GM18505 (cell line): ENCODE measurements around the gene DOK4.
"Not testable (repeated sequence)": the region's sequence is repeated elsewhere in the genome, so short reads cannot be mapped to it uniquely, and the experiment has no call there.

ENCODE experiments used
- ATAC-seq: cut with Tn5 transposase; IDR thresholded peaks from one replicate; pipeline ENCODE4 v1.9.1; 2021; ENCODE audit not compliant: unreplicated experiment
- POLR2A ChIP-seq: IDR thresholded peaks from 4 replicates; pipeline ENCODE4 v1.6.1; 2011; ENCODE audit warnings: borderline replicate concordance; ENCODE audit not compliant: insufficient read depth, insufficient read length; ENCODE audit errors: extremely low read depth

Gene DOK4

GRCh38 chr16:57445510-57445909 lies 40.8 kb downstream of the DOK4 start:
- no peak for ATAC-seq
- TF ChIP-seq POLR2A: no peak

GRCh38 chr16:57444711-57445110 lies 41.6 kb downstream of the DOK4 start:
- ATAC-seq: no peak
- TF ChIP-seq POLR2A: no peak

DNA sequence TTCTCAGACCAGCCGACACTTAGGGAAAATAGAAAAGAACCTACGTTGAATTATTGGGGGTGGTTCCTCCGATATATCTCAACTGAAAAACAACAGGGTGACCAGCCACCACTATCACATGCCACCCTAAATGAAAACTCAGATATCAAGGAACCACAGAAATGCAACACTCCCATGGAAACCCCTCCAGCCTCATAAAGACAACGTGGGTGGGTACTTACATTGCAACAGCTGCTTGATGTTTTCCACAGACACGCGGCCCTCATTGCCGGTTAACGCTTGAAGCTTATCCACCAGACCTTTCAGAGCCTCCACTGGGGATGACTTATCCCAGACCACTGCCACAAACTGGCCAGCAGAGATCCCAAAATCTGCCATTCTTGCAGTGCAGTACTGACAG lies 45.7 kb downstream of the DOK4 start:
- not testable (repeated sequence) for ATAC-seq

DNA sequence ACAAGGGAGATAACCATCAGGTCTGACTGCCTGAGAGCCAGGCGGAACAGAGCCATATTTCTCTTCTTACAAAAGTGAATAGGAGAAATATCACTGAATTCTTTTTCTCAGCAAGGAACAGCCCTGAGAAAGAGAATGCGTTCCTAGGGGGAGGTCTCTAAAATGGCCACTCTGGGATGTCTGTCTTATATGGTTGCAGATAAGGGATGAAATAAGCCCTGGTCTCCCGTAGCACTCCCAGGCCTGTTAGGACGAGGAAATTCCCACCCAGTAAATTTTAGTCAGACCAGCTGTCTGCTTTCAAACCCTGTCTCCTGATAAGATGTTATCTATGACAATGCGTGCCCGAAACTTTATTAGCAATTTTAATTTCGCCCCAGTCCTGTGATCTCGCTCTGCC lies 46.3 kb downstream of the DOK4 start:
- not testable (repeated sequence) for ATAC-seq

- no peak for ATAC-seq
- no peak for TF ChIP-seq POLR2A
These were observed 50.5 kb downstream of the DOK4 start for GRCh38 chr16:57435838-57436237.

DNA sequence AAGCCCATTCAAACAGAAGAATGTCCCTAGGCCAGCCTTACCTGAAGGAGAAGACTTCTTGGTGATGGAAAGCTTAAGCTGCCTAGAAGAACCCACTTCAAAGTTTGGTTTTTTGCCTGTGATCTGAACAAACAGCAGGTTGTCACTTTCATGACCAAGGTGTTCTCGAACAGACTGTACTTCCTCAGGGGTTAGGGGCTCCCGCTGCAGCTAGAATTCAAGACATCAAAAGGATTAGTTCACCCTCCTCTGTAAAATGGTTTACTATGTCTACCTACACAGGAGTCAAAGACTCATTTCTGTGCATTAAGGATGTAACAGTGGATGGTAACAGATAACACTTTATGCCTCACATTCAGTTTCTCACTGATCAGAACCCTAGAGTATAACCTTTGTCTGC lies 52.3 kb downstream of the DOK4 start:
- ATAC-seq: no peak
- TF ChIP-seq POLR2A: no peak

DNA sequence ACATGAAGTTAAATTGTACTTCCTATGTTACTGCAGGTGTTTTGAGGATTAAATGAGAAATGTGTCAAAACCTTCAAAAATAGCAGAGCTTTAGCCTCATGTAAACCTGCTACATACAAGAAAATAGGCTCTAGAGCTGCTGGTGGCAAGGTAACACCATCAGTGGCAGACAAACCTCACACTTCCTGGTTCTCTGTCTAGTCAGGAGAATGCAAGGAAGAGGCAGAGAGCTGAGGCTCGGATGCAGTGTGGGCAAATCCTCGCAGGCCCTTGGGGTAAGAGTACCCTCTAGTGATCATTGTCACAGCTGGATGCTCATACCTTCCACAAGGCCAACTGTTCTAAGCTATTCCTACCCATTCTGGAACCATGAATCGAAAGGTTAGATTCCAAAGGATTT lies 53.3 kb downstream of the DOK4 start:
- no peak for ATAC-seq
- TF ChIP-seq POLR2A: no peak

DNA sequence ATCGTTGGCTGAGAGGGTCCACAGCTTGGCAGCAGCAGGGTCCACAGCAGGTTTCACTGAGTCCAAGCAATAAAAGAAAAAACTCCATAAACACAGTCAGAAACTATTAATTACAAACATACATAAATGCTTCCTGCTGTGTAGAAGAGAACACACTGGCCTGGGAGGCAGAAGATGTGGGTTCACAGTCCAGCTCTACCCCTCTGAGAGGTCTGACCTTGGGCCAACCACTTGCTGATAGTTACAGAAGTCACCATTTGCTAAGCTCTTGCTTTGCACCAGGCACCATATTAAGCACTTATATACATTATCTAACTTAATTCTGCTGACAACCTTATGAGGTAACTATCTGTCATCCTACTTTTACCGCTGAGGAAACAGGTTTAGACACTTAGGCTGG lies 53.8 kb downstream of the DOK4 start:
- no peak for ATAC-seq
- TF ChIP-seq POLR2A: no peak

DNA sequence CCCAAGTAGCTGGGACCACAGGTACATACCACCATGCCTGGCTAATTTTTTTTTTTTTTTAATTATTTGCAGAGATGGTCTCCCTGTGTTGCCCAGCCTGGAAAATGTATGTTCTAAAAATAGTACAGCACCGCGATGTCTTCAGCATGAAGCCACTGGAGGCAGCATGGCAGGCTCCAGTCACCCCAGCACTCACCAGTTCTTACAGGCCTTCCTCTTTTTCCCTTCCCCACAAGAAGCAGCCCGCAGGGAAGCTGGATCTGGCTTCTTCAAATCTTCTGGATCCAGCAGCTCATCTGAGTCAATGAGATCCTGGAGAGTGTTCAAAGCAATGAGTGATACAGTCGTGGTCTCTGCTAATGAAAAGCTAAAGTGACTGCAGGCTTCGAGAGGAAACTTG lies 55.3 kb downstream of the DOK4 start:
- TF ChIP-seq POLR2A: no peak
- no peak for ATAC-seq

- no peak for TF ChIP-seq POLR2A
- ATAC-seq: no peak
These were observed 58.5 kb downstream of the DOK4 start for GRCh38 chr16:57427824-57428223.

DNA sequence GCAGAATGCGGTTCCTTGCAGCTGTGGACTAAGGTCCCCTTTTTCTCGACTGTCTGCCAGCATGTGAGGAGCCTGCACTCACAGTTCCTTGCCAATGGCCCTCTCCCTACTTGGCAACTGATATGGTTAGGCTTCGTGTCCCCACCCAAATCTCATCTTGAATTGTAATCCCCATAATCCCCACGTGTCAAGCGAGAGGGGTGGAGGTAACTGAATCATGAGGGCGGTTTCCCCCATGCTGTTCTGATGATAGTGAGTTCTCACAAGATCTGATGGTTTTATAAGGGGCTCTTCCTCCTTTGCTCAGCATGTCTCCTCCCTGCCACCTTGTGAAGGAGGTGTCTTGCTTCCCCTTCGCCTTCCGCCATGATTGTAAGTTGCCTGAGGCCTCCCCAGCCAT lies 59.0 kb downstream of the DOK4 start:
- ATAC-seq: no peak
- TF ChIP-seq POLR2A: no peak

DNA sequence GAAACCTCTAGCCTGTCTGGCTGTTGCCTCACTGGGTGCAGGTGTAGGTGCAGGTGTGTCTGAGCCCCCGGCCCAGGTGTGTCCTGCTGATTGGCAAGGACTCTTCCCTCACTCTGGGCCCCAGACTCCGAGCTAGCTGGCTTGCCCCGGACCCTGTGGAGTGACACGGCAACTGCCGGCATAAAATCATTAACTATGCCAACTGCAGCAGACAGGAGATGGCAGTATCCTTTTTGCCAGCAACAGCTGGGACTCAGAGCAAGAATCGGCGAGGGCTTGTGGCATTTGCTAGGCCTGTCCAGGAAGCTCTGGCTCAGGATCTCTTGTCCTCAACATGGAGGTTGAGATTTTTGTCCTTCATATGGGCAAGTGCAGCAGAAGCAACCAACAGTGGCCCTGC lies 59.9 kb downstream of the DOK4 start:
- TF ChIP-seq POLR2A: no peak
- ATAC-seq: no peak

GRCh38 chr16:57424583-57424982 lies 61.7 kb downstream of the DOK4 start:
- no peak for ATAC-seq
- no peak for TF ChIP-seq POLR2A

- no peak for ATAC-seq
- TF ChIP-seq POLR2A: no peak
These were observed 63.1 kb downstream of the DOK4 start for GRCh38 chr16:57423152-57423551.

DNA sequence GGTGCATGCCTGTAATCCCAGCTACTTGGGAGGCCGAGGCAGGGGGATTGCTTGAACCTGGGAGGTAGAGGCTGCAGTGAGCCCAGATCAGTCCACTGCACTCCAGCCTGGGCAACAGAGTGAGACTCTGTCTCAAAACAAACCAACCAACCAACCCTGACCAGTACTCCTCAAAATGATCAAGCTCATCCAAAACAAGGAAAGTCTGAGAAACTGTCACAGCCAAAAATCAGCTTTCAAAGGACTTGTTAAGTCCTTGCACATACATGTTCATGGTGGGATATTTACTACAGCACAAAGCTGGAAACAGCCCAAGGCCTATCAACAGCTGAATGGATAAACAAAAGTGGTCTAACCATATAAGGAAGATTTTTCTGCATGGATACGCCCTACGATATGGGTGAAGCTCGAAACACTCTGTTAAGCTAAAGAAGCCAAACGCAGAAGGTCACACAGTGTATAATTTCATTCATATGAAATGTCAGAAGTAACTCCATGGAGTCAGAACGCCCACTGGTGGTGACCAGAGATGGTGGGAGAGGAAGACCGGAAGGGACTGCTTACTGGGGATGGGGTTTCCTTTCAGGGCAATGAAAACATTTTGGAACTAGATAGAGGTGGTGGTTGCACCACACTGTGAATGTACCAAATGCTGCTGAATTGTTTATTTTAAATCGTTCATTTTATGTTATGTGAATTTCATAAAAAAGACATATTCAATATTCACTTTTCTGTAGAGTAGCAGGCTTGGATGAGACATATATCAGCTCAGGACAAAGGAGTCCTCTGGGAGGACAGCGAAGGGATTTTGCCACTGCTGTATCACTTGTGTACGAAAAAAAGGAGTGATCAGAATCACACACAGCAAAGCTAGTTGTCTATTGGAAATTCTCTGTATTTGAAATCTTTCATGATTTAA lies 64.0 kb downstream of the DOK4 start:
- no peak for ATAC-seq
- no peak for TF ChIP-seq POLR2A
